GM18873 (cell line): ENCODE measurements around the gene TLE1.
"Not testable (repeated sequence)": the region's sequence is repeated elsewhere in the genome, so short reads cannot be mapped to it uniquely, and the experiment has no call there.

Experiments used
- ATAC-seq: cut with Tn5 transposase; IDR thresholded peaks from one replicate; pipeline ENCODE4 v1.9.1; 2021; ENCODE audit warnings: mild to moderate bottlenecking, moderate library complexity, moderate number of reproducible peaks; ENCODE audit not compliant: unreplicated experiment, low FRiP score

TLE1 gene

DNA sequence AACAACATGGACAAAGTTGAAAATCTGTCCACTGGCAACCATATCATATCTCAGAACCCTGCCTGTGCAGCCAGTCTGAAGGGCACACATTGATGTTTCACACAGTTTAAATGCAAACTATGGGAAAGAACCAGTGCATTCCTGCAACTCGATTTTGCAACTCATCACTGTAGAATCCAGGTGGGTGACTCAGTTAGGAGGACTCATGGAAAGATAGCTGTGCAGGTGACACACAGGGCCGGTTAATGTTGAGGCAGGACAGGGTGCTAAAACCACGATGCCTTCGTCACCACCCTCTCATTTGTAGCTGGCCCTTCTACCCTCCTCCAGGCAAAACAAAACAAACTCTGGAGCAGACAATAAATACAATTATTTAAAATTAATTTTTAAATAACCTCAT lies 62.8 kb downstream of the TLE1 start:
- no peak for ATAC-seq

DNA sequence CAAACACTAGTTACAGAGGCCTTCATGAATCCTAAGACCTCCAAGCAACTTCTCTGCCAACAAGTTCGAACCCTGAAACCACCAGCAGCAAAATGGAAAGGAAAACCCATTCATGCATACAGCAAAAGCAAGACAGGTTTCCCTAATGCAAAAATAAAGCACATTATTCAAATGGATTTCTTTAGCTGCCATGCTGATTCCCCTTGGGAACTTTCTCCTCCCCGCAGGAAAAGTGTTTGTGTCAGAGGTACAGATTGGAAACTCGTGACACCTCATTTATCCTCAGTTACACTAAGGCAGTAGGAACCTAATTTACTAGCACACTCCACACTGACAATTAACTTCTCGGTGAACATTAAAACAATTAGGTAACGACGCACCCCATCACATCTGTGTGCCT lies 63.4 kb downstream of the TLE1 start:
- no peak for ATAC-seq

DNA sequence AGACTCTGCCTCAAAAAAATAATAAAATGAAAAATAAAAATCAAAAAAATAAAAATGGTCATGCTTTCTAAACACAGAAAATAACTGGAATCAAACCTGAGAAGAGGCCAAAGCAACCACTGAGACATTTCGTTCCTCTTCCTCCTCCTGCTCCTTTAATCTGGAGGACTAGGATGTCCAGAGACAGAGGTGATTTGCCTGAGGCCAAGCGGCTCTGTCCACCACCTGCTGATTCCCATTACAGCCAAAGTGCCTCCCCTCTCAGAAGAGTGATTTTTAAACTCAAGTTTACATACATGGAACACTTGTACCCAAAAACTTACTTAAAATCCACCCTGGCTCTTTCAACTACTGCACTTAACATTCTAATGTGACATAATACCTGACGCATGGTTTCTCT lies 65.6 kb downstream of the TLE1 start:
- no peak for ATAC-seq

DNA sequence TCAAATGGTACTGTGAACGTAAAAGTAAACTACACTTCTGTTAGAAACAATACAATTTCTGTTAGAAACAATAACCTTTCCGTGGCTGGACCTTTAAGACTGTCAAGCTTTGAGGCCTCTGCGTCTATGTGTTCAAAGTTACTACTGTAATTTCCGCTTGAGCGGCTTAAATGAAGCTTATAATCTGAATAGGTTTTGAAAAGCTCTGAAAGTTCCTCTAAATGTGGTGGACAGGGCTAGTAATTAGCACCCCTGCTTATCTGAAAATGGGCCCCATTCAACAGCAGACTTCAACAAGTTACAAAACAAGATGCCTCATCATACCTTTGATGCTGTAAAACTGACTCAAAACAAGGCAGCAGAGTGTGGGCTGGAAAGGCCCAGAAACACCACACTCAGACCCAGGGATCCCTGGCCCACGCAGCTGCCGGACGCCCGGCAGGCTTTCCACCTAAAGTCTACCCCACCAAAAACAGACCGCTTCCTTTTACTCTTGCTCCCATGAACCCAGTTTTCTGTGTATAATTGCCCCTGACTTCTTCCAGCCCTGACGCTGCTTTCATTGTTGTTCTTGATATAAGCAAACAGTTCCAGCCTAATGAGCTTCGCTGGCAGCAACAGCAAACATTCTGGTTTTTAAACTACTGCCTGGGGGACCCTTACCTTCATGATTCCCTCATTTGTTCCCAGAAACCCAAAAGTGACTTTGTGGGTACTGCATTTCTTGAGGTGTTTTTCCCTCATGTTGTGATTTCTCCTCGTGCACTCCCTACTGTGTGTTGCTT lies 66.7 kb downstream of the TLE1 start:
- no peak for ATAC-seq

DNA sequence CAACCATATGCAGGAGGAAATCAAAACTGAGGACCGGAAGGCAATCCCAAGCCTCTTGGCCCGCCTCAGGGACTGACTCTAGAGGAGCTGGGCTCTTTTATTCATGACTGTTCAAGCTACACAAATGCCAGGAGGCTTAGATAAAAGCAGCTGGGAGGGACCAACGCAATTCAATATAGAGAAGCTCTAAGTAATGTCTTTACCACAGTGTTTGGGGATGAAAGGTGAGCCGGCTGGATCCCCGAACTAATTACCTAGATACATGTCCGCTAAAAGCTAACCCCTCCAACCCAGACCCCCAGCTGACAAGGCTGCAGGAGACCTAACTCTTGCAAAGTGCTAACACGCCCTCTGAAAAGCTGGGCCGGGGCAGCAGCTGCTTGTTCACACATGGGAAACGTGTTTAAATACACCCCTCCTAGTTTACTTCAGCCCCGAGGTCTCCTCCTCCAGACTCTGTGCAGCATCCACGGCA lies 67.5 kb downstream of the TLE1 start:
- ATAC-seq = no peak

DNA sequence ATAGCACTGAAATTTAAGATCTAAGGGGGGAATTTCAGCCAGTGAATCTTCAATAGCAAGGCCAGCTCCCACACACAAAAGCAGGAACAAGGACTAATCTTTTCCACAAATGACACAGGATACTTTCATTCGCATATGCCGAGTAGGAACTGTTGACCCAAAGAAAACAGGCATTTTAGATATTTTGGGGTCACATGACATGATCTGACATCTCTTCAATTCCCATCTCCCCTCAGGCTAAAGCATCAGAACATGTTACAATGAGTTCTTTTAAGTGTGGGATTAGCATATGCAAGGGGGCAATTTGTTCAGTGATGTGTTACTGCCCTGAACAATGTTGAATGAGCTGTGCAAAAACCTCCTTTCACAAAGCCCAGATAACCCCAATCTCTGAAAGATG lies 68.2 kb downstream of the TLE1 start:
- no peak for ATAC-seq

DNA sequence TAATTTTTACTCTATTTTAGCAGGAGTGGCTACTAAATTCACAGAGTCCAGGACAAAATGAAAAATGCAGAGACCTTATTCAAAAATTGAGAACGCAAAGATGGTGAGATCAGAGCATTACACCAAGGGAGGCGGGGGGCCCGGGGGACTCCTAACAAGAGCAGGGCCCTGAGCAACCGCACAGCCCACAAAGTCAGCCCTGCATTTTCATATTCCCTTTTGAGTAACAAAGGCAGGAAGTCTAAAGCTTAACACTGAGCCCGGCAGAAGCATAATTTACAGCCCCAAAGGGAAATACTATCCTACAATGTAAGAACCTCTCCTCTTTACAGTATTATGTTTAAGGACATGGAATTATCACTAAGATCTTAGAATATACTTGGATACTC lies 69.4 kb downstream of the TLE1 start:
- ATAC-seq = peak; percentile 79

DNA sequence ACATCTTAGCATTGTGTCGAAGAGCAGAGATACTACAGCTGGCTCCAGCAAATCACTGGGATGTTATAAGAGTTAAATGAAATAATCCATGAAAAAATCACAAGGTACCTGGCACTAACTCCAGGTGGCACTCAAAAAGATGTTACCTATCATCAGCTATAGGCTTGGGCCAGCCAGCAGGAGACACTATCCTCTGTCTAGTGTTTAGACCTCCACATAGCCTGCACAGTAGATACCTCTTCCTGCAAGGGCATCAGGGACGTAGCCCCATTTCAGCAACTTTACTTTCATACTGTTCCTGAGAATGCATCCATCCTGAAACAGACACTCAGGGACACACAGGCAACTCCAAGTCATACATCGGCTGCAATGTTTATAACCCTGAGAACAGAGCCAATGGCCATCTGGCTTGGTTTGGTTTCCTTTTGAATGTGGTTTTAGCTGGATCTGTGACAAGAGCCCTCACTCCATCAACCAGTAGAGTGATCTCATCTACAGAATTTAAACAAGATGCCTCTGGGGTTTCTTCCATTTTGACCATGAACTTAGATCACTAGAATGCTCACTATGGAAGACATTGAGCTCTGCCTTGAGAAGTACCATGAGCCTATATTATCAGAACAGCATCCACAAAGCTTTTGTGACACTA lies 69.9 kb downstream of the TLE1 start:
- peak; percentile 28 for ATAC-seq

DNA sequence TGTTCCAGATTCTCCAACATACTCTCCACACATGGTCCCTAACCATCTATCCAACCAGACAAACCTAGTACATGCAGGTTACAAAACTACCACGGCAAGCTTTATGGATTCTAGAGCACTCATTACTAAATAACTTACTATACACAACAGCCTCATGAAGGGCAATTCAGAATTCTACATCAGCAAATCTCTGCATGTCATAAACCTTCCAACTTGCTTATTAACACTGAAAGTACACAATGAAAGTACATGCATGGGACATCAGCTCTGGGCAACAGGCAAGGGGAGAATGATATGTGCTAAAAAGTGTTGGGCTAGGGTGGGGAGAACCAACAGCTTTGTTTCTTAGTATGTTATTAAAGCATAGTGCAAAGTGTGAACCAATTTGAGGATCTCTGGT lies 70.4 kb downstream of the TLE1 start:
- no peak for ATAC-seq

DNA sequence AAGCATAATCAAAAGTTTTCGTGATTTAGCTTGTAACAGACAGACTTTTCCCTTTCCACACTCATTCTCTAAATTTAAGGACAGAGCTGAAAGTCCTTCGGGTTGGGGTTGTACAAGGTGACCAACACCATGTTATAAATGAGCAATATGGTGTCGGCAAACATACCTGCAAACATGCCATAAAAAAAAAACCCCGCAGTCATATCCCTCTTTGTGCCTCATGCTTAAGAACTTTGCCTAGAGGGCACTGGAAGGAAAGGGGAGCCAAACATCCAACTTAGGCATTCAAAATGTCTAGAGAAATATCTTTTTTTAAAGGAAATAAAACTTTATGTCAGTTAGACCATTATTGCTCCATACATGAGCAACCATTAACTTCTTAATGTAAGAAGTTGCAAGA lies 73.2 kb downstream of the TLE1 start:
- ATAC-seq = no peak

DNA sequence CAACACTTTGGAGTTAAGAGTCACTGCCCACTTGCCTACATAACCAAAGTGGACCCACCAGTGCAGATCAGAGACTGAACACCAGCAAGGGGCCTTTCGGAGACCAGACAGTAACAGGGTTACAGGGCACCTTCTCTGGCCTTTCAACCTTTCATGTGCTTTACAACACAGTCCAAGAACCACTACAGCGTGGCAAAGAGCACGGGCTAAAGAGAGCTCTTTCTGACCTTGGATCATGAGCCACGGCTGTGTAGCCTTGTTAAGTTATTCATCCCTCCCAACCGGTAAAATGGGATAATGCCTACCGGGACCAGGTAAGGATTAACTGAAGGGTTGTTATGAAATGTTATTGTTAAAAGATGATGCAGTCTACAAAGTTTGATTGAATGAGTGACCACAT lies 75.0 kb downstream of the TLE1 start:
- no peak for ATAC-seq

DNA sequence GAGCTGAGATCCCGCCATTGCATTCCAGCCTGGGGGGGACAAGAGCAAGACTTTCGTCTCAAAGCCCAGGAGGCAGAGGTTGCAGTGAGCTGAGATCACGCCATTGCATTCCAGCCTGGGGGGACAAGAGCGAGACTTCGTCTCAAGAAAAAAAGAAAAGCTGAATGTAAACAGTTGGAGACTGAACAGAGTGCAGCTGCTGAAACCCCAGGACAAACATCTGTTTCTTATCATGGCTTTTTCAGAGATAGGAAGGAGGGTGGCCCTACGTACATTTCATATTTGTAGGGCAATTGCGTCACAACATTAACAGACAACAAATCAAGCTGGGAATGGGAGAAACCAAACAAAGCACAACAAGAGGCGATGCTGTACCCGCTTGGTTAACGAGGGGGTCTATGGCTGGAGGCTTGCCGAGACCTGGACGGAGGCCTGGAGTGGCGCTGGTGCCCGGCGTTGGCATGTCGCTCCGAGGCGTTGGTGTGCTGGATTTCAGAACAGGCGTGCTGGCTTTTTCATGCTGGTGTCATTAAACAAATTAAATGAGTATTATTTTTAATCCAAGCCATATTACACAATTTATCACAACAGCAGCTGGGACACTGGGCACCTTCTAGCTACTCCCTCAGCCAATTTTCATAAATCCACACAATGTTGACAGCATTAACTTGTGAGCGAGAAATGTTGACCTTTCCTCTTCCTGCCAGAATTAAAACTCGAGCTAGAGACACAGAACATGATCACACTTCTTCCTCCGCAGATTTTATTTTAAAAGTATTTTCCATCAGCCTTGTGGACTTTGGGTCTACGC lies 76.1 kb downstream of the TLE1 start:
- ATAC-seq = no peak

DNA sequence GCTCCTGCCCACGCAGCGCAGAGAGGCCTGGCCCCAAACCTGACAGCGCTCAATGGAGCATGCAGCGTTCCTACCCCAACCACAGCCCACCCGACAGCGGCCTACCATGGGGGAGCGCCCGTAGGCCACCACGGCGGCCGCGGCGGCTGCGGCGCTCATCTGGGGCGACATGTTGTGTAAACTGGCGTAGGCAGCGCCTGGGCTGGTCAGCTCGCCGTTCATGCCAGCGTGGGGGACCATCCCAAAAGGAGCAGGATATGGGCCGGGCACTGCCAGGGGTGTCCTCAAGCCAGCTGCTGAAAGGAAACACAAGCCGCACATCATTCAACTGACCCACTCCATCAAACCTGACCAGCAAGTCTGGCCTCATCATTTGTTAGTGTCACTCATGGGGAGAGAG lies 77.7 kb downstream of the TLE1 start:
- ATAC-seq = no peak

DNA sequence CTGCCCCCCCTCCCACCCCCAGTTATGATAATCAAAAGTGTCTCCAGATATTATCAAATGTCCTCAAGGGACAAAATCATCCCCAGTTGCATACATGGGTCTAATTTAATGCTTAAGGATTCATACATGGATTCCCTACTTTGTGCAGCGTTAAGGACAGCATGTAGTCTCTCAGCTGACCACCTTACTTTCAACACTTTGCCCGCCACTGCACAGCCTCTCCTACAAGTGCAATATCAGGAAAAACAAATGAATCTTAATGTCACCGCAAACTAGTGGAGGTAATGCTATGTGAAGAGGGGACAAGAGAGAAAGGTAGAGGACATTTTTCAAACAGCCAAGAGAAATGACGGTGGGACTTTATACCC lies 78.6 kb downstream of the TLE1 start:
- no peak for ATAC-seq

DNA sequence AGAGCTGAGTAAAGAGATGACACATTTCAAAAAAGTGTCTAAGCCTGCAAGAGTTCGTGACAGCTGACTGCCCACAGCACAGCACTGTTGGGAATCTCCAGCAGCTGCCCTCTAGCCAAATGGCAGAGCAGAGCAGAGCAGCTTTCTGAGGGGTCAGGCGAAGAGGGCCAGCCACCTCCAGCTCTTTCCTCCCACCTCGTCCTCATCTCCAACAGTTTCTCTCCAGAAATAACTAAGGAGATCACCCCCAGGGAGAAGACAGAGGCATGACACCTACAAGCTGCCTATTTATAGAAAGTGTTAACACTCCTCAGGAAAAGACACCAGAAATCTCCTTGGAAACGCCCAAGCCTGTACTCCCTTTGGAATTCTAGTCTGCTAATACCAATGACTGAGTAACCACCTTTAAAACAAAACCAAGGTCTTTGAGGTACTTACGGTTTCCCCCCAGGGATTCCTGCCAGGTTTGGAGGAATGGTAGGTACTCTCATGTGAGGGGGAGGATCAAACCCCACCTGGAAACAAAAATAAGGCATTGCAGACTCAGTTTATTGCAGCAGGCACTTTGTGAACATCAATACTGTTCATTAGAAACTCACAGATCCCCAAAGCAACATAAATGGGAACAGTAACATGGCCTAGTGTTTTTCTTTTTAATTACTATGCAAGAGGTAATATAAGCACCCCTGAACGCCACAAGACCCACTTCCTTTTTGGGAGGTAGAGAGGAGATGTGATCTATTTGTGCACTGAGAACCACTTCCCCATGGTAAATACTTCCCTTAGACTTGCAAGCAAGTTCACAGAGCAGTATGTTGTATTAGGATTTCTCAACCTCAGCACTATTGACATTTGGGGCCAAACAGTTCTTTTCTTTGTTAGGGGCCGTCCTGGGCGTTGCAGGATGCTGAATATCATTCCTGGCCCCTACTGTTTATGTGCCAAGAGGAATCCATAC lies 79.3 kb downstream of the TLE1 start:
- no peak for ATAC-seq

DNA sequence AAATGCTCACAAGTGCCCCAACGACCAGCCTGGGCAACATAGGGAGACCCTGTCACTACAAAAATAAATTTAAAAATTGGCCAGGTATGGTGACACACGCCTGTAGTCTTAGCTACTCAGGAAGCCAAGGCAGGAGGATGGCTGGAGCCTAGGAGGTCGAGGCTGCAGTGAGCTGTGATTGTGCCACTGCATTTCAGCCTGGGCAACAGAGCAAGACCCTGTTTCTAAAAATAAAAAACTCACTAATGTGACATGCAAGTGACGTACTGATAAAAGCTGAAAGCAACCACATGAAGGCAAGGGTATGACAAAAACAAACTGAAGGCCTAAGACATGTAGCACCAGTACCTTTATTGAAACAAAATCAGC lies 81.1 kb downstream of the TLE1 start:
- no peak for ATAC-seq

DNA sequence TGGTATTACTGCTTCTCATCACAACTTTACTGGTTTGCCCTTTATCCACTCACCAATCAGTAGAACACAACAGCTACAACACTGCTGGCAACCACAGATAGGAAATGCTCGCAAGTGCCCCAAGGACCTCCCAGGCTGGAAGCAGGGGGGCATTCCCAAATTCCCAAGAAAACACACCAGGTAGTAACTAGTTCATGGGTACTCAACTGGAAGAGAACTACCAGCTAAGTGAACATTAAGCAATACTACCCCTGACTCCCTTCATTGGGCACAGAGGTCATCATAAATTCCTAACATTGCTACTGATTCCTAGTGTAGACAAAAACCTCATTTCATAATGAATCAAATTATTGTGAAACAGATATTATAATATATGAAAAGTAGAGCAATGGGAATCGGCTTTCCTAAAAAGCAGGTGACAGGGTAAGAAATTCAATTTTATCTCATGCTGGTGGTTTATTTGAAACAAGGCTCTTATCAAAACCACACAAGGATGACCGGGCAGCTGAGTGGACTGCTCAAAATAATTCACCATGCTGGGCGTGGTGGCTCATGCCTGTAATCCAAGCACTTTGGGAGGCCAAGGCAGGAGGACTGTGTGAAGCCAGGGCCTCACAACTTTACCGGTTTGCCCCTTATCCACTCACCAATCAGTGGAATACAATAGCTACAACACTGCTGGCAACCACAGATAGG lies 81.6 kb downstream of the TLE1 start:
- no peak for ATAC-seq

DNA sequence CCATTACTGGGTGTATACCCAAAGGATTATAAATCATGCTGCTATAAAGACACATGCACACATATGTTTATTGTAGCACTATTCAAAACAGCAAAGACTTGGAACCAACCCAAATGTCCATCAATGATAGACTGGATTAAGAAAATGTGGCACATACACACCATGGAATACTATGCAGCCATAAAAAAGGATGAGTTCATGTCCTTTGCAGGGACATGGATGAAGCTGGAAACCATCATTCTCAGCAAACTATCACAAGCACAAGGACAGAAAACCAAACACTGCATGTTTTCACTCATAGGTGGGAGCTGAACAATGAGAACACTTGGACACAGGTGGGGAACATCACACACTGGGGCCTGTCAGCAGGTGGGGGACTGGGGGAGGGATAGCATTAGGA lies 83.1 kb downstream of the TLE1 start:
- not testable (repeated sequence) for ATAC-seq

DNA sequence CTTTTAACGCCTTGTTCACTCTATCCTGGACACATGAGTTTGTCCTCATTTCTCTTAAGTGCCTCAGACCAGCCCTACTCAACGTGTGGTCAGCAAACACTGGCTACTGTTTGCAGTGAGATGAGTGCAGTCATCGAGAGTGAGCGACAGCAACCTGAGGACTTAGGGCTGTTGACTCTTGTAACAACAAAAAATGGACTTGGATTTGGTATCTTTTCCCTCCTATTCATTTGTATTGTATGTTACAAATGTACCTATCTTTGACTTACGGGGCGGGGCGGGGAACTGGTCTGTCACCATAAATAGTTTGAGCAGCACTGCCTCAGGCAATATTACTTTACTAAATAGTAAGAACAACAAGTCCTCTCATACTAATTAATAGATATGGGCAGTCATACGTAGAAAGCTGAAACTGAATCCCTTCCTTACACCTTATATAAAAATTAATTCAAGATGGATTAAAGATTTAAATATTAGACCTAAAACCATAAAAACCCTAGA lies 84.1 kb downstream of the TLE1 start:
- ATAC-seq = no peak
